HG02852 (cell line): ENCODE data around the gene HTRA1.

Source experiments
- ATAC-seq: cut with Tn5 transposase; IDR thresholded peaks from one replicate; pipeline ENCODE4 v1.9.1; 2021; ENCODE audit warnings: mild to moderate bottlenecking, moderate library complexity; ENCODE audit not compliant: unreplicated experiment

The HTRA1 gene

GRCh38 chr10:122549636-122550035, 88.3 kb downstream of the HTRA1 start:
- ATAC-seq = no peak

GRCh38 chr10:122550427-122550826, 89.1 kb downstream of the HTRA1 start:
- ATAC-seq = no peak

- ATAC-seq = no peak
Observed at GRCh38 chr10:122550983-122551382, 89.6 kb downstream of the HTRA1 start.

GRCh38 chr10:122551450-122551849, 90.1 kb downstream of the HTRA1 start:
- ATAC-seq = no peak

GRCh38 chr10:122553341-122553740, 92.0 kb downstream of the HTRA1 start:
- no peak for ATAC-seq

GRCh38 chr10:122554131-122555036, 93.0 kb downstream of the HTRA1 start:
- ATAC-seq = no peak

GRCh38 chr10:122555442-122555841, 94.1 kb downstream of the HTRA1 start:
- ATAC-seq = no peak

GRCh38 chr10:122557516-122557915, 96.2 kb downstream of the HTRA1 start:
- ATAC-seq = no peak

- no peak for ATAC-seq
Observed at GRCh38 chr10:122558452-122558851, 97.1 kb downstream of the HTRA1 start.

GRCh38 chr10:122559228-122559627, 97.9 kb downstream of the HTRA1 start:
- ATAC-seq = no peak

GRCh38 chr10:122560279-122560804, 99.0 kb downstream of the HTRA1 start, which contains the start of gene DMBT1:
Gene DMBT1 (plus strand): TSS chr10:122560754. CDS start chr10:122560771, 17 bp downstream.
- ATAC-seq = no peak

GRCh38 chr10:122561212-122561611, 99.9 kb downstream of the HTRA1 start:
- no peak for ATAC-seq

GRCh38 chr10:122561792-122562191, 100.4 kb downstream of the HTRA1 start:
- ATAC-seq = no peak
